ENCODE measurements around the gene SAA4. TPM values are rescaled to one million over a fixed set of nuclear protein-coding genes. Genes with fewer than 3 reads are reported as not detected.
A peak's percentile ranks its signal among the peaks of the same experiment; 100 is the strongest.
"Not testable (repeated sequence)": the region's sequence is repeated elsewhere in the genome, so short reads cannot be mapped to it uniquely, and the experiment has no call there.

The SAA4 gene
- total RNA-seq: not detected

- DNase-seq (ENCODE audit: low spot score) (no peak), ATAC-seq (no peak)
- intact Hi-C loops (cut with DNase I): no loop called here
These were observed at the start of gene SAA4 for GRCh38 chr11:18236664-18237356. Gene SAA4, minus strand, starts transcription at chr11:18236802. Its CDS starts 876 bp downstream, at chr11:18235926.

DNA sequence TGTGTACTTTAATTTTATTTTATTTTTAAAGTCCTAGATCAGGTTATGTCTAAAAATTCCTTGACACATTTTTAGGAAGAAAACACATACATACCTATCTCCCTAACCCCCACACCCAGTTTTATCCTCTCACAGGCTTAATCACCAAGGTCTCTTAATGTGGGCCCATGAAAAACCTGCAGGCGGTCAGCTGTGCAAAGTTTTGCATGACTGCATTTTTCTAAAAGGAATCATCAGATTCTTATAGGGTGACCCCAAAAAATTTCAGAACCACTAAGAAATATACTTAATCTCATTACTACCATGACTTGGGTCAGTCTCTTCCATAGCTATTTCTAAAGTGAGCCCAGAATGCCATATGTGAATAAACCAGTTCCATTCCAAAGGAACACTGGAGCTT is 49.2 kb upstream of the SAA4 start:
- no peak for DNase-seq (ENCODE audit: low spot score)
- intact Hi-C loops (cut with DNase I): no loop called here
- ATAC-seq: no peak

DNA sequence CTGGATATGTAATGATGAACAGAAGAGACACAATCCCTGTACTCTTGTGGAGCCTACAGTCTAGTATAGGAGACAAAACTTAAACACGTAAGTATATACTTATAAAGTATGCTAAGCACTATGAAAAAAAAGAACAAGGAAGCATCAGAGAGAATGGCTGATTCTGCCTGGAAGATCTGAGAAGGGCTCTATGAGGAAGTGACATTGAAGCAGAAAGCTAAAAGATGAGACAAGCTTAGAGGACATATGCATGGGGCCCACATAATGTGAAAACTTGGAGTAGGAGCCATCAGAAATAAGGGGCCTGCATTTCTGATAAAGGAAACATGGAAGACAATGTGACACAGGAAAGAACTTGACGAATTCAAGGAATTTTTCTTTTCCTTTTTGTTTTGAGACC is 46.0 kb upstream of the SAA4 start:
- DNase-seq (ENCODE audit: low spot score): no peak
- intact Hi-C loops (cut with DNase I): no loop called here

GRCh38 chr11:18280438-18281045 is 43.9 kb upstream of the SAA4 start:
- no peak for DNase-seq (ENCODE audit: low spot score)
- no peak for ATAC-seq
- intact Hi-C loops (cut with DNase I): no loop called here

More for the DNA sequence above, 46.0 kb upstream of the SAA4 start:
- ATAC-seq: no peak

- DNase-seq (ENCODE audit: low spot score): no peak
- ATAC-seq: peak; percentile 74
These were observed 41.1 kb upstream of the SAA4 start for GRCh38 chr11:18277565-18278271.

GRCh38 chr11:18271206-18271605 is 34.6 kb upstream of the SAA4 start:
- intact Hi-C loops (cut with DNase I): no loop called here
- no peak for DNase-seq (ENCODE audit: low spot score)
- ATAC-seq: no peak

More at GRCh38 chr11:18277565-18278271, 41.1 kb upstream of the SAA4 start:
- intact Hi-C loops (cut with DNase I): loop anchor here (5.0 kb wide), 1 partner anchor 1505 kb away; no protein-coding TSS in a partner anchor

DNA sequence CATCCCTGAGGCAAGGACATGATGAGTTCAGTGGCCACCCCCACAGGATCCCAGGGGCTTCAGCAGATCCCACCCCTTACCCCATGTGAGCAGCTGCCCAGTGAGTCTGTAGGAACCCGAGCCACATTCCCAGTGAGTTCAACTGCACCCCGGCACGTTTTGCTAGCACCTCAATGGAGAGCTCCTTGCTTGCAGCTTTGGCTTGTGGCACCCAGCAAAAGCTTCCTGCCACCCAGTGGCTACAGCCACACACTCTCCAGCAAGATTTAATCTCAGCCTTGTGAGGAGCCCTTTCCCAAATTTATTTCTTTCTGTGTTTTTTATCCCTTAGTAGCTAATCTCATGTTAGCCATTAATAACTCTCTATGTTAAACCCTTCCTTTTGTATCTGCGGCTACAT is 33.5 kb upstream of the SAA4 start:
- no peak for ATAC-seq
- intact Hi-C loops (cut with DNase I): no loop called here

DNA sequence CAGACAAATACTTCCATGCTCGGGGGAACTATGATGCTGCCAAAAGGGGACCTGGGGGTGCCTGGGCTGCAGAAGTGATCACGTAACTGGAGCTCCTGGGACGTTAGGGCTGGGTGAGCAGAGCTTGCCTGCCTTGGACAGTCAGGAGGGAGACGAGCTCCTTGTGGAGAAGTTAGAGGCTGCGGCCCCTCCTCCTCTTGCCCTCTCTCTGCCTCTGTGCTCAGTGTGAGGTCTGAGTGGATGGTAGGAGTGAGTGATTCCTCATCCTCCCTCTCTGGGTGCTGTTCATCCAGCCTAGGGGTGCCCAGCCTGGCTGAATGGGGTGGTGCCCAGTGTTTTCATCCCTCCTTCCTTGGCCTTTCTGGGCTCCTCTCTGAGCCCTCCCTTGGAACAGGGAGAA is 32.6 kb upstream of the SAA4 start:
- DNase-seq (ENCODE audit: low spot score); intact Hi-C loops (cut with DNase I); ATAC-seq: not testable (repeated sequence)

More for the DNA sequence above, 33.5 kb upstream of the SAA4 start:
- no peak for DNase-seq (ENCODE audit: low spot score)

GRCh38 chr11:18267335-18268133 is 30.9 kb upstream of the SAA4 start:
- intact Hi-C loops (cut with DNase I); ATAC-seq; DNase-seq (ENCODE audit: low spot score): not testable (repeated sequence)

- intact Hi-C loops (cut with DNase I): no loop called here
- ATAC-seq: no peak
- DNase-seq (ENCODE audit: low spot score): no peak
These were observed 29.3 kb upstream of the SAA4 start, which contains the start of gene SAA1 for GRCh38 chr11:18265949-18266348. Gene SAA1, plus strand, starts transcription at chr11:18266264. Its CDS starts 624 bp downstream, at chr11:18266888.

DNA sequence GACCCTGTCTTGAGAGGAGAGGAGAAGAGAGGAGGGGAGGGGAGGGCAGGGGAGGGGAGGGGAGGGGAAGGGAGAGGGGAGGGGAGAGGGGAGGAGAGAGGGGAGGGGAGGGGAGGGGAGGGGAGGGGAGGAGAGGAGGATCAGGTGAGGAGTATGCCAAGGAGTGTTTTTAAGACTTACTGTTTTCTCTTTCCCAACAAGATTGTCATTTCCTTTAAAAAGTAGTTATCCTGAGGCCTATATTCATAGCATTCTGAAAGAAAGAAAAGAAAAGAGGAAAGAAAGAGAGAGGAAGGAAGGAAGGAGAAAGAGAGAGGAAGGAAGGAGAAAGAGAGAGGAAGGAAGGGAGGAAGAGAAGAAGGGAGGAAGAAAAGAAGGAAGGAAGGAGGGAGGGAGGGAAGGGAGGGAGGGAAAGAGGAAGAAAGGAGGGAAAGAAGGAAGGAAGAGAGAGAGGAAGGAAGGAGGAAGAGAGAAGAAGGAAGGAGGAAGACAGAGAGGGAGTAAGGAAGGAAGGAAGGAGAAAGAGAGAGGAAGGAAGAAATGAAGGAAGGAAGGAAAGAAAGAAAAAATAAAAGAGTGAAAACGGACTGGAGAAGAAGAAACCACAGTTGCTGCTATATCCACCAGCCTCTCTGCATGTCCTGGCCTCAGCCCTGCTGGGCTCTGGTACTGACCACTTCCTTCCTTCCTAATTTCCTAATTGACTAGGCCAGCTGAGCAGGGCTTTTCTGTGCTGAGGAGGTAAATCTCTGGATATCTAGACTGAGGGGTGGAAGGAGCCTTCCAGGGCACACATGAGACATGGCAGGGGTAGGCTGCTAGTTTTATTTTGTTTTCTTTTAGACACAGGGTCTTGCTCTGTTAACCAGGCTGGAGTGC is 28.3 kb upstream of the SAA4 start:
- ATAC-seq (no peak), DNase-seq (ENCODE audit: low spot score) (no peak)
- intact Hi-C loops (cut with DNase I): no loop called here

GRCh38 chr11:18264035-18264434 is 27.4 kb upstream of the SAA4 start:
- ATAC-seq (no peak), DNase-seq (ENCODE audit: low spot score) (no peak)
- intact Hi-C loops (cut with DNase I): no loop called here

- DNase-seq (ENCODE audit: low spot score); ATAC-seq; intact Hi-C loops (cut with DNase I): not testable (repeated sequence)
These were observed 26.2 kb upstream of the SAA4 start for GRCh38 chr11:18262681-18263350.

DNA sequence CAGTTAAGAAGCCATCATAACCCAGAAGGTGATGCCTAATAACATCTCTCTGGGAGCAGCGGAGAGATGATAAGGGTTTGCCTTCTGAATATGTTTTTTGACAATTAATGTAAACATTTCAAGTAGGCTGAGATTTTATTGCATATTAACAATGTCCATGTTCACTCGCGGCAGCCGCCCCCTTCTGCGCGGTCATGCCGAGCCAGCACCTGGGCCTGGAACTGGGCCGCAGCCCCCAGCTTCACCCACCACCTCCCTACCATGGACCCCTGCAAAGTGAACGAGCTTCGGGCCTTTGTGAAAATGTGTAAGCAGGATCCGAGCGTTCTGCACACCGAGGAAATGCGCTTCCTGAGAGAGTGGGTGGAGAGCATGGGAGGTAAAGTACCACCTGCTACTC is 25.1 kb upstream of the SAA4 start:
- intact Hi-C loops (cut with DNase I): no loop called here
- no peak for ATAC-seq
- no peak for DNase-seq (ENCODE audit: low spot score)

DNA sequence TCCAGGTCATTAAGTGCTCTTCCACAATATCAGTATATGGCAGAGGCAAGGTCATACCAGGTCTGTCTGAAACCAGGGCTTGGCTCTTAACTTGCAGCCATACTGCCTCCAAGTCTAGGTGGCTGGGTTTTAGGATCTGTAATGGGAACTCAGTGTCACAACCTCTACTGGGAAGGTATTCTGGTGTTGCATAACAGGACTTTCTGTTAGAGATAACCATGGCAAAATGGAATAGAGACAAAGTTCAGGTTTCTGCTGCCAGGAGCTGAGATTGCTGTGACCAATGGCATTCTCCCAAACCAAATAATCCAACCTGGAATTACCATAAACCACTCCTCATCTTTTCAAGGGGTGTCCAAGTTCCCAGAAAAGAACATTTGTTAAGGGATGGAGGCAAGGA is 22.7 kb upstream of the SAA4 start:
- DNase-seq (ENCODE audit: low spot score) (no peak), ATAC-seq (no peak)
- intact Hi-C loops (cut with DNase I): no loop called here

GRCh38 chr11:18254781-18255361 is 18.3 kb upstream of the SAA4 start:
- ATAC-seq: no peak
- DNase-seq (ENCODE audit: low spot score): no peak
- intact Hi-C loops (cut with DNase I): no loop called here

- DNase-seq (ENCODE audit: low spot score) (no peak), ATAC-seq (no peak)
- intact Hi-C loops (cut with DNase I): no loop called here
These were observed 17.3 kb upstream of the SAA4 start for GRCh38 chr11:18253778-18254338.
